SK-N-DZ (cell line): Measurements from ENCODE around the gene OSBP2.

ENCODE experiments used
- DNase-seq: peaks from one replicate; pipeline ENCODE4 v3.0.0-alpha.2; 2015; ENCODE audit warnings: low spot score
- small RNA-seq, 2 experiments: library from RNA; depleted of rRNA; stranded (forward); fragments of <200 nt; gene quantifications; one replicate each; pipeline ENCODE3, GENCODE V24; 2014

Gene OSBP2

DNA sequence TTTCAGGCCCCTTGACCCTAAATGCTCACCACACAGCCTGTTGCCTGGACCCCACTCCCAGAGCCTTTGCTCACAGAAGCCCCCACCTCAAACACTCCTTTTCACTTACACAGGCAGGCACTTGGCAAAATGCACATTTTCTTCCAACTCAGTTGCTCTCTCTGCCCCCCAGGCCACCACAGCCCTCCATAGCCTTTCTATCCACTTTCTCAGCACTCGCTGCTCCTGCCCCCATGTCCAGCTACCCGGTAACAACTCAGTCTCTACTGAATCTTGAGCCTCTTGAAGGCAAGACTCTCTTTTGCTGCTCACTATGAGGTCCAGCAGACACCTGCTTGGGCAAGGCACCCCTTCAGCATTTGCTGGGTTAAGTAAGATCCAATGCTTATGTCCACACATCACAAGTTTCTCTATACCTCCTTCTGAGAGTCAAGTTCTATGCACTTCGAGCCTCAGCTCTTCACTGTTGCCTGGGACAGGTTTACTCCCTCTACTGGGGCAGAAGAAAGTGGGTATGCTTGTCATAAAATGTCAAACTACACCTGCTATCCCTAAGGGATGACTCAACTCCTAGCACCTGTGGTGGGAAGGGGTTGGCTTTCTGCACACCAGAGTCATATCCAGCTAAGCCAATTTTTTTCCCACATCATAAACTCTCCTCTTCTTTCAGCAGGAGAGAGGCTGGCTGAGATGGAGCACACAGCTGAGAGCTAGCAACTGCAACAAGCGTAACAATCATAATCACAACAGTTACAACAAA, 237.0 kb downstream of the OSBP2 start:
- no peak for DNase-seq

DNA sequence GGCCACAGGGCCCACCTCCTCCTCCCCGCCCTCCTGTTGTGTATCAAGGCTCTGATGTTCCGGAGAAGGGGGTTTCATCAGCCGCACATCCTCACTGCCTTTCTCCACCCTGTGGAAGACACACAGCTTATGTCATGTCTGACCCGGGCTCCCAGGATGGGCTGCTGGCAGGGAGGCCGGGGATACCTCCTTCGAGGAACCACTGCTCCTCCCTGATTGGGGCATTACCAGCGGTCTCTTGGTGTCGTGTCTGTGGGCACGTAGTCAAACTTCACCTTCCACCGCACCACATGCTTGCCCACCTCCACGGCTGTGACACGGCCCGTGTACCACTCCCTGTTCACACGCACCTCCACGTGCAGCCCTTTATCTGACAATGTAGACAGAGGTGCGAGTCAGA, 238.0 kb downstream of the OSBP2 start:
- DNase-seq, result no peak

DNA sequence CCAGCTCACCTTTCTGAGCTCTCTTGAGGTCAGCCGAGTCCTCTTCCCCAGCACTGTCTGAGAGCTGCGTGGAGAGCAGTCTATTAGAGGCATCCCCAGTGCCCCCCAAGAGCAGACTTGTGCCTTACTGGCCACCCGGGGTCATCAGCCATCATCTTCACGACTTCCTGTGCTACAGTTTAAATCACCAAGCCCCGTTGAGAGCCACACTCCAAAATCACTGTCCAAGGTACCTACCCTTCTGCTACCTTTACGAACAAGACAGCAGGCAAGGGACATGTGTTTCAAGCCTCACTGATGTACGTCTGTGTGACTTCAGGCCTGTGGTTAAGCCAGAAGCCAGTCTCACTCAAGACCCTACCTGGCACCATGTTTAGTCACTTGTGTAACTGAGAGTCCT, 238.8 kb downstream of the OSBP2 start:
- no peak for DNase-seq

DNA sequence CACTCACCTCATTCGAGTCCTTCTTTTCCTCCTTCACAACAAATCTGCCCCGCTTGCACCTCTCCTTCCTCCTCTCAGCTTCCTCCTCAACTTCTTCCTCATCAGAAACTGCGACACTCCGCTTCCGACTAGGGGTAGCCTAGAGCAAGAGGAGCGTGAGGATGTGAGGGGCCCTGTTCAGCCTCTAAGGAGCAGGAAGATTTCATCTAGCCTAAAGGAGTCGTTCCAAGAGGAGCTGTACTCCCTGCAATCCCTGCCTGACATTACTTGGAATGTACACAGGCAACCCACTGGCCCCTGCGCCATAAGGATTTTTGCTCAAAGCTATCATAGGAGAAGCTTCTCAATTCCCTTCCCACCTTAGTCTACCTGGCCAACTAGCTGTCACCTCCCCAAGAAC, 239.4 kb downstream of the OSBP2 start:
- DNase-seq, result no peak

DNA sequence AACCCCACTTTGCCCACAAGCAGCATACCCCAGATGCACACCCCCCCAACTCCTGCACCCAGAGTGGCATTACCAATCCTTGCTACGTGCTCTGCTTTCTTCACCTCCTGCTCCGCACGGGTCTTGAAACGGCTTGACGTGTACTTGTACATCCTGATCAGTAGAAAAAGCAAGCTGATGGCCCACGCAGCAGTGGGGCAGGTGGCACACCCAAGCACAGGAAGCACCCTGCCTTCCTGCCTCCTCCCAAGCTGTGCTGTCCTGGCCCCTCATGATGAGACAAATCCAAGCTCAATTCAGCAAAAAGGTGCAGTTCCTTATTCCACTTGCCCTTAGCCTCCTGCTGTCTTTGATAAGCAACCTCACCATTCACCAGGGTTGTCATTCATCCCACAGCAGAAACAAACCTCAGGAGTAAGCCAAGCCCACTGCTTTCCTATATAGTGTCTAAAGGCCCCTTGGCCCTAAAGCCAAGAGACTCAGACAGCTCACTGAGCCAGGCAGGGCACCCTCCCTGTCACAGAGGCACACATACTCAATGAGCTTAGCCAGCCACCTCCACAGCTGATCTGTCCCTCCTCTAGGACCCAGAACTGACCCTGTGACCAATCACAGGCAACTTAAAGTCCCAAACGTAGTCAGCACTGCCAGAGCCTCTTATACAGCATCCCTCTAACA, 246.2 kb downstream of the OSBP2 start:
- no peak for DNase-seq

DNA sequence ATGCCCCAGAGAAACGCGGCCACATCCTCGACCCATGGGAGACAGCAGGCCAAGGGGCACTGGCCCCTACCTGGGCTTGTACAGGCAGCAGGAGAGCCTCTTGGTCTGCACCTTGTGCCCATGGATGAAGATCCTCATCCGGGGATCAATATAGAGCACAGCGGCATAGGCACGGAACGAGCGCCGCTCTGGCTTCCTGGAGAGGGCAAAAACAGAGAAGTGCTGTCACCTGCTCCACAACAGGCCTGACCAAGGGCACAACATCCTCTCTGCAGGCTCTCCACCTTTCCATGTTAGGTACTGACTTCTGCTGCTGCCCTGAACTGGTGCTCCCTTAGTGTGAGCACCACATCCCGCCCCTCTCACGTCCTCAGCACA, 246.7 kb downstream of the OSBP2 start:
- DNase-seq, result no peak

DNA sequence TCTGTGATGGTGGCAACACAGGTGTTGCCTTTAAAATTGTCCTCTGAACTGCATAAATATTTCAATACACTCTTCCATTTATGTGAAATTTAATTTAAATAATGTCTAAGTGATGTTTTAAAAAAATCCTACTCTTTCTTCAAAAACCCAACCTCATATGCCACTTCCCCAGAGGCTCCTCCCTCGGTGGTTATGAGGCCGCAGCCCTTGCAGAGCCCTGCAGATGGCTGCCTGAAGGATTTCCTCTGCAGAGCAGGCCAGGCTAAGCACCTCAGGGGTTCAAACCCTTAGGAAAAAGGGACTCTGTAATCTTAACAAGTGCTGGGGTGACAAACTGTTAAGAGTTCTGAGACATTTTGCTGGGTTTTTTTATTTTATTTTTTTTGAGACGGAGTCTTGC, 248.7 kb downstream of the OSBP2 start:
- no peak for DNase-seq

DNA sequence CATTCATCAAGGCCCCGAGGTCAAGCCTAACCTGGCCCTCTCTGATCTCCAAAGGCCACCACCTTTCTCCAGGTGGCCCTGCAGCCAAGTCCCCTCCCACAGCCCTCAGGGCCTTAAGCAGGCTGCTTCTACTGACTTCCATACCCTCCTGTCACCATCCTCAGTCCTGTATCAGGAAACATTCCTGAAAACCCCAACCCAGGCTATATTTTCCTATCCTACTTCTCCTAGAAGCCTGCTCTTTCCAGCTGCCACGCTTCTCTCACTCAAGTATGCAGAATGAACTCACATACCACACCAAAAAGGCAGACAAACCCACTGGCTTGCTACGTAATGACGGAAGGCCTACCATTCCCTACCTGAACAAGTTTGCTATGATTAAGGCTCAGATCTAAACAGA, 250.3 kb downstream of the OSBP2 start:
- DNase-seq, result no peak

DNA sequence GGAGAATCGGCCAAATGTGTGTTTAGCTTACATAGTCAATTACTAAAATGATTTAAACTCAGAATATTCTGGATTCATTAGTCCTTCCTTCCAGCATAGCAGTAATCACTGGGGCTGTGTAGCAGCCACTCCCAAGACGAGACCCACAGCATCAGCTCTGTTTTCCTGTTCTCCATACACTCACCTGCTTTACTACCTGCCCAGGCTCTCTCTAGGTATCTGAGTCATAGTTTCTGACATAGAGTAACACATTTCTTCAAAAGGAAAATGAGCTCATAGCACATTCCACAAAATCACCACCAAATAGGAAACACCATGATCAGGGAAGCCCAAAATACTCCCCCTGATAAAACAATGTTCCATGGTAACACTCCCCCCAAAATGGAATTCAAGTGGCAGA, 251.0 kb downstream of the OSBP2 start:
- no peak for DNase-seq

DNA sequence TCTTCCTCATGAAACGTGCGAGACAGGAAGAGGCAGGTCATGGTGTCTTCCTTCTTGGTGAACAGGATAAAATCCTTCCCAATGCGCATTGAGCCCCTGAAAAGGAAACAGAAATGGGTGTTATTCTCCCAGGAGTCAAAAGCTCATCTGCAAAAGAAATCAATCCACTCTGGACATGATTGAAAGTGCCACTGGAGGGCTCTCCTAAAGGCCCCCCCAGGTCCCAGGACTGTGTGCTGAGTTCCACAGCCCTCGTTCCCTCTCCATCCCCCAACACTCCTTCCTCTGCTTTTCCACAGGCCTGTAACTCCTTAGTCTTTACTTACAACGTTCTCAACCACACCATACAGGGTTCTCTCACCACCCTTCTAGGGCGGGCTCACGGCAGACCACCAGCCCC, 251.7 kb downstream of the OSBP2 start:
- DNase-seq, result no peak

DNA sequence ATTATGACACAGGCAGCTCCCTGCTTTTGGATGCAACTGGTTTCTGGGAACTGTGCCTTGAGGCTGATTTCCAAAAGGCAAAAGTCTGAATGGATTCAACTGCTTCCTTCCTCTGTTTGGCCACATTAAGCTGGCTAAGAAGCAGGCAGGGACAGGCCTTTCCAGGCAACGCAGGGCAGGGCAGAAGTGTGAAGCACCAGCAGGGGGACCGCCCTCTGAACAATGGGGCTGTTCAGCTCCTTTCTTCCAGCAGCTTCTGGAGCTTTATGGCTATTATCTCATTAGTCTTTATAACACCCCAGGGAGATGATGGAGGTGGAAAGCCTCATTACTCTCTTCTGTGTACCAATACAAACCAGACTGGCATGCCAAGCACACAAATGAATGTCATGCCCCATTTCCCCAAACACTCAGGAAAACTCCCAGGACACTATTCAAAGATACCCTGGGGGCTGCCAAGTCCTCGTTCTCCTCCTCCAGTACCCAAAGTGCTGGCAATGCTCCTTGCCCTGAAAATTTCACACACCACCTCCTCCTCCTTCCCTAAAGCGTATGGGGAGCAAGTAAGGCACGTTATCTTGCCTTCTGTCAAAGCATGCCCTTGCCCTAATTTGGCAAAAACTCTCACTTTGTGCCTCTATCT, 252.6 kb downstream of the OSBP2 start:
- no peak for DNase-seq

DNA sequence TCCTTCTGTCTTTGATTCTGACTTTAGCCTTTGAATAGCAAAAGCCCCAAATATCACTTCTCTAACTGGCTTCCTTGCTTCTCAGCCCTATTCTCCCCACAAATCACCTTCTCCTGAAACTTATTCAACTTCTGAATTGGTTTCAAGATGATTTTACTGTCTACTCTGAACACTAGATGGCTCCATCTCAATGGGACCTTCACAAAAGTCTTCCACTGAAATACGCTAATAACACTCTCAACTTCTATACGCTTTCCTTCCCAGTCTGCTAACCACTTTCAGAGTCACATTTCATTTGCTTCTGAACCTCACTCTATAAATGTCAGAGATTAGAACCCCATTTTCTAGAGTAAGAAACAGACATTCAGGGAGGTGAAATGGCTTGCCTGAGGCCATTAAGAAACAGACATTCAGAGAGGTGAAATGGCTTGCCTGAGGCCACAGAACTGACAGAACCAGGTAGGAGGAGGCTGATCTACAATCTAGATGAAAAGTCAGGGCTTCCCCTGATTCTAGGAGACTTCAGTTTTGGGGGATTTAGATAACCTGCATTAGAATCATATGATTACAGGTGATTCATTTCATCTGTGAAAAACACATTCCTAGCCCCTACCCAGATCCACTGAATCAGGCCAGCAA, 253.3 kb downstream of the OSBP2 start:
- no peak for DNase-seq

DNA sequence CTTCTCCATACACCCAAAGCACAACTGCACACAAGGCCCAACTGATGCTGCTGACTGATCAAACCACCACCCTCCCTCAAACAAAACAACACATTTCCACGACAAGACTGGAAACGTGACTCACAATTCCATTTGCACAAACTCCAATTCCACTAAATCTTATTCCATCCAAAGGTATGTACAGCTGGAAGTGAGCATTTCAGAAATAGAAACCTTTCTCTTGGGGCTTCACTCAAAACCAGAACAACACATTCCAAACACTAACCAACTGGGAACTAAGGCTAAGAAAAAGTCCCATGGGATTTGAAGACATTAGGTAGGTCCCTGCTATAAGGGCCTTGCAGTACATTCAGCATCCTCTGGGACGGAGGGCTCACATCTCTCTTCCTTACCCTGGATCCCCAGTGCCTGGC, 254.3 kb downstream of the OSBP2 start:
- no peak for DNase-seq

DNA sequence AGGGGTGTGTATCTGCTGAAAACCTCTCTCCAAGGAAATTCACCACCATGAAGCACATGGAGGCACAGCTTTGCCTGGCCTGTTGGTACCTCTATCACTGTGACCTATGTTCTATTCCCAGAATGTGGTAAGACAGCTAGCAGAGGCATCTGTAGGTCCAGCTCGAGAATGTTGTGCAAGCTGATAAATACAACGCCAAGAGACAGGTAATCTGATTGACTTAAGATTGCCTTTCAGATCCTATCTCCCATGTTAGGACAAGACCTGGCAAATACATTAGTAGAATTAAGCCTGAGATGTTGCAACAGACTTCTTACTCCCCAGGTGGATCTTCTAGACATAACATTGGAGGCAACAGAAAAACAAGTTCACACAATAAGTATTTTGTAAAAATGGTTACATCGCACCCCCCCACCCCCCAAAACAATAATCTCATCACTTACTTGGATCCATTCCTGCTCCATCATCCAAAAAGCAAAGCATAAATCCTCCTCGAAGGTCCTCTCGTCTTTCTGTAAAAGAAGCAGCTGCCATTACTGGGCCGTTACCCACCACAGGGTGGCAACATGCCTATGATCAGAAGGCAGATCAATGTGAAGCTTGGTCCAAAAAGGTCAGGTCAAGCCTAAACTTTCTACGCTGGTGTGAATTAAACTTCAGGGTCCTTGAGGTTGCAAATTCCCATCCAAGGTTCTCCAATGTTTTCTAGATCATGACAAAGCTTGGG, 255.4 kb downstream of the OSBP2 start:
- DNase-seq, result no peak

DNA sequence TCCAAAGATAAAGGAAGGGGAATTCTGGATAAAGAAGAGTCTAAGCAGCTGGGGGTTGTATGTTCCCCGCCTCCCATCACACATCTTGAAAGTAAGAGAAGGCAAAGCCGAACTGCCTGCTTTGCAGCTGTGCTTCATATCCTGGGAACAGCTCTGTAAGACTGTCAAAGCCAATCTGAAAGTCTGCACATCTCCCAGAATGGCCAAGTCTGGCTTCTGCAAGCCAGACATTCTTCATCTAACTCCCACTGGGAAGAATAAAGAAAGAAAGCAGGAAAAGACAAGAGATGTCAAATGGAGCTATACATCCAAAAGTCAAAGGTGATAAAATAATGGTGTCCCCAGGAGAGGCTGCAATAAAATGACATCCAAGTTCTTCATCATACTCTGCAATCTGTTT, 258.5 kb downstream of the OSBP2 start:
- no peak for DNase-seq

DNA sequence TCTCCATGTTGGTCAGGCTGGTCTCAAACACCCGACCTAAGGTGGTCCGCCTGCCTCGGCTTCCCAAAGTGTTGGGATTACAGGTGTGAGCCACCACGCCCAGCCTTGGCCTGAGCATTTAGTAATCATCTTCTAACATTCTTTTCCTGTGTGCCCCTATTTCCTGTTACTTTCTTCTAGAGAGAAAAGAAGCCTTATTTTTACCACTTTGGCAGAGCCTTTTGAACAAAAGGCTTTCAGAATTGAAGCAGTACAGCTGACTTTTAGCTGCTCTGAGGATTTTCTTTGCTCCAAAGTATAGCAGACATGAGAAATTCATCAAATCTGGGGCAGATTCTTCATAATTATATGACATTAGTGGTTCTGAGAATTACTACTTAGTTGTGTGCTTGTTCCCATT, 260.5 kb downstream of the OSBP2 start:
- no peak for DNase-seq

Small RNA genes within 50 kb of the gene (small RNA-seq; reads per million reads assigned to genes)
- 0.08 to 0.44 reads per million in 2 experiments for gene MIR3200
